Stimulated activated naive CD4-positive, alpha-beta T cell treated with Interleukin-2 at 50 U/mL for 16 hours (primary cell): ENCODE measurements around the gene AATK.

Experiments used
- DNase-seq: peaks from one replicate; lab custom pipeline; 2025; lab: John Stamatoyannopoulos, UW

AATK gene

DNA sequence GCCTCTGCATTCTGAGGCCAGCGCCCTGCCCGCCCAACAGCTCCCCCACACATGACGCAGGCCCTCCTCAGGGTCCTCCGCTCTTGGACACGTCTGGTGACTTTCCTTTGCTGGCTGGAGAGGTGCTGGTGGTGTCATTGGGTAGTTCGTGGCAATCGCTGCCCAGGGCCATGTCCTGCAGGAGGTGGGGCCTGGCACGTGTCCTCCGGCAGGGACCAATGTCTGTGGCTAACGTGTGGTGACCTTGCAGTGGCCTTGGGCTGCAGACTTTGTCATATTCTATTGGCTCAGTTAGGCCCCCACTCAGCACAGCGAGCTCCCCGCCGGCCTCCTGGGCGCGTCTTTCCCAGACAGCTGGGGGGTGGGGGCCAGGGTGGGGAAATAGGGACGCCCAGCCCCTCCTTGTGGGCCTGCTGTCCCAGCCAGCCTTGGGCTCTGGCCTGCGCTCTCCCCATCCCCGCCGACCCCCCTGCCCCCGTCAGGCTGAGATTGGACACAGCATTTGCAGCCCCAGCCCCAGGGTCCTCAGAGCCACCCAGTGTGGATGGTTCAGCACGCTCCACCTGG, 52.8 kb downstream of the AATK start:
- no peak for DNase-seq

DNA sequence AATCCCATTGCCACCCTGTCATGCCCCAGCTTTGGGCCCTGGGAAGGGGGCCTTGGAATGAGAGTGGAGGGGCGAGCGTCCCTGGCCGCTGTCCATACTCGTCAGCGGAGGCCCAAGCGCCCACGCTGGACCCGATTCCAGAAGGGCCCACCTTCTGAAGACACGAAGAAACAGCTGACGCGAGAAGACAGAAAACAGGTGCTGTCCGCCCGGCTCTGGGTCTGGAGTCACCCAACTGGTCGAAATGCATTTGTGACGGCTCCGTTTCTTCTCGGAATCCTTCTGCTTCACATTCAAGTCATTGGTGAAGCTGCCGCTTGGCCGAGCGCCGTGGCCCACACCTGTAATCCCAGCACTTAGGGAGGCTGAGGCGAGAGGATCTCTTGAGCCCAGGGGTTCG, 53.6 kb downstream of the AATK start:
- no peak for DNase-seq

DNA sequence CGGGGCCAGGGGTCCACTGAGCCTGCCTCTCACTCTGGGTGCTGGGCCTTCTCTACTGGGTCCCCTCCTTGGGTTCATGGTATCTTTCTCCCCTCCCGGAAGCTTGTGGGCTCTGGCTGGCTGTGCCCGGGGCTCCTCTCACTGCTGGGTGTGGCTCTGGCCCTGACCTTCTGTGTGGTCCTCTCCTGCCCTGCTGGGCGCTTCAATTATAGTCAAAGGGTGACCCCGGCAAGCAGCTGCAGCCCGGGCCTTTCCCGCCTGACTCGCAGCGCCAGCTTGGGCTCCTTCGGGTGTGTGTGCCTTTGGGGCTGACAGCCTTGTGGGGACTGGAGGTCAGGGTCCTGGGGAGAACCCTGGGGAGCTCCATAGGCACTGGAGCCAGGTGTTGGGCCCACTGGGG, 55.0 kb downstream of the AATK start:
- no peak for DNase-seq

DNA sequence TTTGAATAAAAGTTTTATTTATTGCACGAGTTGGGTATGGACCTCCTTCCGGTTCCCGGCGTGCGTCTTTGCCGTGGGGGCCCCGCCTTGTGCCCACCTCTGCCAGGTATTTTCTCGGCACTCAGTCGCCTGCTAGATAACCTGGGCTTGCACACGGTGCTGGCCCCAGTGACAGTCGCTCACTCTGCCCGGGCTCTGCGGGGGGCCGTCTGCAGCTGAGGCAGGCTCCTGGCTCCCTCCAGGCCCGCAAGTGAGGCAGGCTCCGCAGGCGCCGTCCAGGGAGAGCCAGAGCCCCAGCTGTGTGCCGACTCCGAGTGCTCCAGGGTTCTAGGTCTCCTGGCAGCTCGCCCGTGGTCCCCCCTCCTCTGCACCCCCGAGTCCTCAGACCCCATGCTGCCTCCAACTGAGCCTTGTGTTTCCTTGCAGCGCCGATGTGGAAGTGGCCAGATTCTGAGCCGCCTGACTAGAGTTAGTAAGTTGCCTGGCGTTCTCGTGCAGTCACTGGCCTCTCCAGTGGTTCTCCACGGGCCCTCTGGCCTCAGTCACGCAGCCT, 55.5 kb downstream of the AATK start:
- no peak for DNase-seq

DNA sequence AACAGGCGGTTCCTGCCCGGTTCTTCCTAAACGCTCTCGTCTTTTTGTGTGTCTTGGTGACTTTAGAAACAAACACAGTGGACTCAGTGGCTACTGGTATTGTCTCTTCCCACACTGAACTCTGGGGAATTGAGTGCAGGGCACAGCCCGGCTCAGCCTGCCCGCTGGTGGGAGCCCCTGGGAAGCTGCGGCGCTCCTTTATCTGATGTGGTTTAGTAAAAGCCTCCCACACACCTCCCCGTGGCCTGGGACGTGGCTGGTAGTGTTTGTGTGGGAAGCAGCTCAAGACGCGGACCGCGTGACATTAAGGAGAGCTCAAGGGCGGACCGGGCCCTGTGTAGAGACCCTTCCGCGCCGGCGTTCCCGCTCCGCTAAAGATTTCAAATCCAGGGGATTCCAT, 56.1 kb downstream of the AATK start:
- DNase-seq: no peak

DNA sequence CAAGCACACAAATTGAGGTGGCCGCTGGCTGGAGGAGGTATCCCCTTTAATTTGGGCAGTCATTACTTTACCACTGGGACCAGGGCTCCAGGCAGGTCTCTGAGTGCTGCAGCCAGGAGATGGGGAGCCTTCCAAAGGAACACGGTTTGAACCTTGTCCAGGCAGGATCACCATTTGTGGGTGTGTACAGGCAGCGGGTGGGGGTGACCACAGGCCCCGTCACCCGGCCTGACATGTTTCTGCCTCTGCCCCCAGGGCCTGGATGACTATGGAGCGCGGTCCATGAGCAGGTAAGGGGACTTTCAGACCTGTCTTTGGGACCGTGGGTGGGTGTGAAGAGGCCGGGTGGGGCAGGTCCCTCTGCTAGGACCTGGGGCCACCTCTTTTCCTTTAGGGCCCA, 57.8 kb downstream of the AATK start:
- no peak for DNase-seq

DNA sequence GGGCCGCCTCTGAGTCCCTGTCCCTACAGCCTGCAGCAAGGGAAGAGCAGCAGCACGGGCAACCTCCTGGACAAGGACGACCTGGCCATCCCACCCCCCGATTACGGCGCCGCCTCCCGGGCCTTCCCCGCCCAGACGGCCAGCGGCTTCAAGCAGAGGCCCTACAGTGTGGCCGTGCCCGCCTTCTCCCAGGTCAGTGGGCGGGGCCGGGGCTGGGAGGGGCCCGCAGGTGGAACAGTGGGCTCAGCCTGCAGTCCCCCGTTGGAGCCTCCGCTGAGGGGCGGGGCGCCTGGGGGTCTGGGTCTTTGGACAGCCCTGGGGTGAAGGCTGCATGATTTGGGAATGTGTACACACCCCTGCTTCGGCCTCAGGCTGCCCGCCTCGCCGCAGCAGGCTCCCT, 59.3 kb downstream of the AATK start:
- no peak for DNase-seq

DNA sequence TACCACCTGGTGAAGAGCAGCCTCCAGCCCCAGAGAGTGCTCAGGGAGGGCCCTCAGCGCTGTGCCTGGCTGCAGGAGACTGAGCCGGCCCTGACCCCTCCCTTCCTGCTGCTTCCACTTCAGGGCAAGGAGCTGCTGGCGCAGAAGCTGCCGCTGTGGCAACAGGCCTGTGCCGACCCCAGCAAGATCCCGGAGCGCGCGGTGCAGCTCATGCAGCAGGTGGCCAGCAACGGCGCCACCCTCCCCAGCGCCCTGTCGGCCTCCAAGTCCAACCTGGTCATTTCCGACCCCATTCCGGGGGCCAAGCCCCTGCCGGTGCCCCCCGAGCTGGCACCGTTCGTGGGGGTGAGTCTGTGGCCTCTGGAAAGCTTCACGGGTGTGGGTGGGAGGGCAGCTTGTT, 62.6 kb downstream of the AATK start:
- no peak for DNase-seq

DNA sequence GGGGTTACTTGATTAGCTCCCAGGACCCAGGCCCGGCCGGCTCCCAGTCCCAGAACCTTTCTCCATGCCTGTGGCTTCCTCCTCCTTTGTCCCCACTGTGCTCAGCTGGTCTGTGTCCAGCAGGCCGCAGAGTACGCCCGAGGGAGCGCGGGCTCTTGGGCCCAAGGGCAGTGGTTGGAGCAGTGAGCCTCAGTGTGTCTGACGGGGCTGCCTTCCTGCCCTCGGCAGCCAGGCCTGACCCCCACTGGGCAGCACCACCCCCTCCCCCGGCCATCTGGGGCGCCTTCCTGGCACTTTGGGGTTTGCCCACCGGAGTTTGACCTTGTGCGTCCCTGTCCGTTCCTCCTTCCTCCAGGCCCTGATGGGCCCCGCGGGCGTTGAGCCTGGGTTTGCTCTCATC, 63.2 kb downstream of the AATK start:
- no peak for DNase-seq

DNA sequence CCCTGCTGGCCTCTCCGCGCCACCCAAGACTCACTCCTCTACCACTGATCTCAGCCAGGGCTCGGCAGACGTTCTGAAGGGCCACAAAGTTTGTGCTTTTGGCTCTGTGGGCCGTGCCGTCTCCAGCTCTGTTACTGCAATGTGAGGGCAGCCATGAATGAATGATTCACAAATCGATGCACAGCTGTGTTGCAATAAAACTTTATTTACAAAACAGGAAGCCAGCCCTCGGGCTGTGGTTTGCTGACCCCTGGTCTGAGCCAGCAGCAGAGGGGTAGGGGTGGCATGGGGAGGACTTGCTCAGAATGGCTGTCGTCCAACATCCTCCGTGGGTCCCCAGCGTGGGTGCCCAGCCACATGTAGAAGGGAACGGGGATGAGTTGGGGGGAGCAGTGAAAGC, 63.7 kb downstream of the AATK start:
- no peak for DNase-seq

DNA sequence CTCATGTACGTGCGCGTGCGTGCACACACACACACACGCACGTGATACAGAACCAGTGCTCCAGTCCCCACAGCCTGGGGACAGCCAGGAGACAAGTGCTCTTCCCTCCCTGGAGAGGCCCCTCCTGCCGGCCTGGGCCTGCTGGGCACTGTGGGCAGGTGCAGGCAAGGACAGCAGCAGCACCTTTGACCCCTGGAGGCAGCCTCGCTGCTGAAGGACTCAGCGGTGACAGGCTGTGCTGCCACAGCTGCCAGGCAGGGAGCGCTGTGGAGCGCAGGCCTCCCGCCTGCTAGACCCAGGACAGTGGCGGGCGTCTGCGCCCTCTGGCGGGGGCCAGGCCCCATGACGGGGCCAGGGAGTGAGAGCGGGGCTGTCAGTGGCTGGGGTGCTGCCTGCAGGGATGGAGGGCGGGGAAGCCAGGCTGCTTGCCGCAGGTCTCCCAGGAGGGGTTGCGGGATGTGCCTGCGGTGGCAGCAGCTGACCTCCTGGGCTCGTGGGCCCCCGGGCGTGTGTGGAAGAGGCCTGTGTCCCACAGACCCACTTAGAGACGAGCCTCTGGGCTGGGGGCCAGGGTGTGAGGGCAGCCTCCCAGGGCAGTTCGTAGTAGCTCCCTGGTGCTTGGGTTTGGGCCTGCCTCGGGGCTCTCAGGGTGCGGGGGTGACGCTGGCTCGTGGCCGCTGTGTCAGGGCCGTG, 64.3 kb downstream of the AATK start:
- DNase-seq: peak; percentile 81

DNA sequence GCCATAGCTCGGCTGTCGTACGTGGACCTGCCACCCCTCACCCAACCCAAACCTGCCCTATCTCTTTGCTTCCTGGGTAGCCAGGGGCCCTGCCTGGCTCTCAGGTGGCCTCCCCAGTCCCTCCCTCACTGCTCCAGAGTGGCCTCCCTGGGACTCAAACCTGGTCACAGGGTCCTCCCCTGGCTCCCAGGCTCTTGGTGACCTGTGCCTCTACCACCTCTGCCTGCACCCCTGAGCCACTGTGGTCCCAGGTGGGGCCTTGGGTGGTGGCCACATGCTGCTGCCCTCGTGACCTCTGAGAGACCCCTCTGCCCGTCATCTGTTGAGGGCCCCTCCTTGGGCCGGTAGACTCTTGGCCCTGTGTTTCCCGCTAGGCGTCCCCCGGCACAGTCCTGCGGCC, 65.4 kb downstream of the AATK start:
- no peak for DNase-seq

DNA sequence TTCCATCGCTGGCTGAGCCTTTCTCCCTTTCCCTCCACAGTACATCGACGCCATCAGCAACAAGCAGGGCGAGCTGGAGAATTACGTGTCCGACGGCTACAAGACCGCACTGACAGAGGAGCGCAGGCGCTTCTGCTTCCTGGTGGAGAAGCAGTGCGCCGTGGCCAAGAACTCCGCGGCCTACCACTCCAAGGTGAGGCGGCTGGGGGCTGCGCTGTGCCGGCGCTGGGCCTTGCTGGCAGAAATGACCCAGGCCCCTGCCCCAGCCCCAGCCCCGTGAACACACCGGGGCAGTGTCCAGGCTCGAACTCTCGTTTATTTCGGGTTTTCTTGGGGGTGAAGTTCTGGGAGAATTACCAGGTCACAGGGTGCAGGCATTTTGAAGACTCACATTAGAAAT, 66.1 kb downstream of the AATK start:
- no peak for DNase-seq

DNA sequence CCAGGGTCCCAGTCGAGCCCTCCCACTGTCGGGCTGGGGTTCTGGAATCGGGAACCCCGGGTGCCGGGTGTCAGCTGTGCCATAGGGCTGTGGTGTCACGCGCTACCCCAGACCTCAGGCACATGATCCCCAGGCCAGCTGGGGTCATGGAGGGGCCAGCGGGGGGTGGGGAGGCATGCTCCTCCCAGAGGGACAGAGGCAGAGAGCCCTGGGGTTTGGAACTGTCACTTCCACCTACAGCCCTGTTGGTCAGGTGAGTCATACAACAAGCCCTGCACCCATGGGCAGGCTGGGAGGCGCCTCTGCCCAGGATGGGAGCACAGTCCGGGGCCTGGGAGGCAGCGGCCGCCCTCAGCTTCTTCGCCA, 68.1 kb downstream of the AATK start:
- DNase-seq: peak; percentile 24

DNA sequence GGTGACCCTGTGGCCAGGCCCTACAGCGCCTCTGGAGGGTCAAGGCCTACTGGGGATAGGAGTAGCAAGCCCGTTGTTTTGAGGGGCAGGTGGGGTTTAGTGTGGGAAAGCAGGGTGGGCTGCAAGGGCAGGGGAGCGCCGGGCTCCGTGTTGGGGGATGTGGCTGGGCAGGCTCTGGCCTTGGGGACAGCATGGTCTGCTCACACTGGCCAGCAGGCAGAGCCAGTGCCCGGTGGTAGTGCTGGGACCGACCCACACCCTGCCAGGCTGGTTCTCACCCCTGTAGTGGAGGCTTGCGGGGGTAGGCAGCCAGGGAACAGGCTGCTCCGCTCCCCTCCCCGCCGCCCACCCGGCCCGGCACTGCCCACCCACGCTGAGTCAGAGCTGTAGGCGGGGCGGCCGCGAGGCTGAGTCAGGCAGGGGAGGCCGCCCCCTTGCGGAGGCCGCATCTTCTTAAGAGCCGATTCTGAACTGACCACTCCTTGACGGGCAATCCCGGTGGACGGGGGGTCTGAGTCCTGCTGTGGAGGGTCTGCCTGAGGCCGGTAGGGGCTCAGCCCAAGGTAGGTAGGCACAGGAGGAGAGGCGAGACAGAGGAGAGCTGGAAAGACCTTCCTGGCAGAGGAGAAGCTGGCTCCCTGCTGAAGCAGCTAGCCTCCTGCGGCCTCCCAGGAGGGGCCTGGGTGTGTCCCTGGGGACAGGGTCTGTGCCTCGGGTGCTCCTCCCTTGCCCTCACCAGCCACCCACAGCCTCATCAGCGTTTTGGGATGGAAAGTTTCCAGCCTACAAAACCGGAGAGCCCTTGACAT, 68.7 kb downstream of the AATK start:
- DNase-seq: peak; percentile 68

DNA sequence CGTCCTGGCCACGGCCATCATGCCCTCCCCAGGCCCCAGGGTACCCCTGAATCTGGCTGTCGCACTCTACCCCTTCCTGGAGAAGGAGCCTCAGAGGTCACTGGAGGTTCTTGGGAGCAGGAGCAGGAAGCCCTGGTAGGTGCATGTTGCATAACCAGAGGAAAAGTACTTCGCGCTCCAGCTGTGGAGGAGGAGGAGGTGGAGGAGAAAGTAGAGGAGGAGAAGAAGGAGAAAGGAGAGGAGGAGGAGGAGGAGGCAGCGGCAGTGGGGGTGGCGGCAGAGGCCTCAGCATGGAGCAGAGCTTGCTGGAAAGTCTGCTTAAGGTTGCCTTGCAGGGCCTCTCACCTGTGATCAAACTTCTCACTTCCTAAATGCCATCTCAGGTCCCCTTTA, 69.3 kb downstream of the AATK start:
- no peak for DNase-seq

DNA sequence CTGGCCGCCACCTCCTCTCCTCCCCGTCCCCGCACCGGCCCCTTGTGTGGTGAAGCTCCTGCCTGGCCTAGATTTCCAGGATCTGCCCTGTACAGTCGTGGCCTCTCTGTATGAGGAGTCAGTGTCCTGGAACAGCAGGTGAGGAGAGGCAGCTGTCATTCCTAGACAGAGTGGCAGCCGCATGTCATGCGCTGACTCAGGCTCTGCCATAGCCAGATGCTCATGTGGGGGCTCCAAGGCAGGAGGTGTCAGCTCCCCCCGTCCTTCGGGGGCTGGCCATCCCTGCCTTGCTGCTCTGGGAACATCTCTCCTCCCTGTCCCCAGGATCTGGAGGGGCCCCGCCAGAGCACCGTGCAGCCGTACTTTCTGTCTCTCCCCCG, 70.6 kb downstream of the AATK start:
- peak; percentile 23 for DNase-seq

DNA sequence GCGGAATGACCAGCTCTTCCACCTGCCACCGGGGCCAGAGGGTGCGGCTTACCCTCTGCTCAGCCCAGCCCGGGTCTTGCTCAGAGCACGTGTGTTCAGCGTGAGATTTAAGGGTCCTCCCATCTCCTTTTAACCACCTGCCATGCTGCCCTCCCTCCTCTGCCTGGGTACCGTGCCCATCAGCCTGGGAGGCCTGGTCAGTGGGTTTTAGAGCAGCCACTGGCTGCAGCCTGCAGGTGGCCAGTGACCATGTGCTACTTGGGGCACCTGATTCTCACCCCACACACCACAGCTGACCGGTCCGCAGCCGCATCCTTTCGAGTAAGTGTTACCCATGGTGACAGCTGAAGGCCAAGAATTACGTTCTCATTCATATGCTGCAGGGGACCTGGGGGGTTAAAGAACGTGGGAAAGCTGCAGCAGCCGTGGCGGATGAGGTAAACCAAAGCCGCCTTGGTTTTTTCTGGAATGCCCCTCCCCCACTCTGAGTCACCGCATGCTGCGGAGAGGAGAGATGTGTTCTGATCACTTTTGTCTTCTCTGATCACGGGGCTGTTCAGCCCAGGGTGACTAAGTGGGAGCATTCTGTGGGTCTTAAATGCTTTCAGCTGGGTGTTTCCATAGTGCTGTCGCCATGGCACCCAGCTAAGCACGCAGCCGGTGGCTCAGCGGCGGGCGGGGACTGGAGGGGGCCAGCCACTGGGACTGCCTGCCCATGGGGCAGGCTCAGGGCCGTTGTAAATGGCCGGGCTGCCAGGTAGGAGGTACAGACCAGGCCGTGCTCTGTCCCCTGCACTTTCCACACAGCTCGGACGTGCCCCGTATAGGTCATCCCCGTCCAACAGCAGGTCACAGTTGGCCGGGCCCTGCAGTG, 71.3 kb downstream of the AATK start:
- peak; percentile 91 for DNase-seq

DNA sequence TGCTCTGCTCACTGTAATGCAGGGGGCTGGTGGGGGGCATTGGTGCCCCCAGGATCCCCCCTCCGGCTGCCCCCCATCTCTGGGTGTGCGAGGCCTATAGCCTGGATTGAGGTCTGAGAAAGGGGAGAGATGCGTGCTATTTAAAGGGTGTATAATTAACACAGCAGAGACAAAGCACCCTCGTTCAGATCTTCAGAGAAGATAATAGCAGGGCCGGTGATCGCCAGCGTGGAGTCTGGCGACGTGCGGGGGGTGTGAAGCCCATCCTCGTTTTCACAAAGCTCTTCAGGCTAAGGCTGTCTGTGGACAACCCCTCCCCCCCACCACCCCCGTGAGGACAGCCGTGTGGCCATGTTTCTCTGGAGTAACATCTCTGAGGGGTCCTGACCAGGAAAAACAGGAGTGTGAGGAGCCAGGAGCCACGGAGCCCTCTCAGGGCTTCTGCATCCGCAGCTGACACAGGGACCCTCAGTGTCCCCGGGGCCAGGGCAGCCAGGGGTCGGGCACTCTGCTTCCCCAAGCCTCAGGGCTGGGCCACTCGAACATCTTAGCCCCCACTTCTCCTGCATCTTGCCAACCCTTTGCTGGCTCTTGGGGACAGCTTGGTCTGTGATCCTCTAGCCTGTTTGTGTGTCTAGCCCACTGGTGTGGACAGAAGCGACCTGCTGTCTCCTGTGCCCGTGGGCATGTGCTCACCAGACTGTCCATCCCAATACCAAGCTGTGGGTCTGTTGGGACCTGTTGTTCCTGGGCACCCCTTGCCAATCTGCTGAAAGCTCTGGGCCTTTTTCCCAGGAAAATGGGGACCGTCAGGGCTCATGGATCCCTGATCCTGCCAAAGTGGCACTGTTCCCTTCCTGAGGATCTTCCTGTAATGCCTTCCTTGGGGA, 72.2 kb downstream of the AATK start:
- no peak for DNase-seq

DNA sequence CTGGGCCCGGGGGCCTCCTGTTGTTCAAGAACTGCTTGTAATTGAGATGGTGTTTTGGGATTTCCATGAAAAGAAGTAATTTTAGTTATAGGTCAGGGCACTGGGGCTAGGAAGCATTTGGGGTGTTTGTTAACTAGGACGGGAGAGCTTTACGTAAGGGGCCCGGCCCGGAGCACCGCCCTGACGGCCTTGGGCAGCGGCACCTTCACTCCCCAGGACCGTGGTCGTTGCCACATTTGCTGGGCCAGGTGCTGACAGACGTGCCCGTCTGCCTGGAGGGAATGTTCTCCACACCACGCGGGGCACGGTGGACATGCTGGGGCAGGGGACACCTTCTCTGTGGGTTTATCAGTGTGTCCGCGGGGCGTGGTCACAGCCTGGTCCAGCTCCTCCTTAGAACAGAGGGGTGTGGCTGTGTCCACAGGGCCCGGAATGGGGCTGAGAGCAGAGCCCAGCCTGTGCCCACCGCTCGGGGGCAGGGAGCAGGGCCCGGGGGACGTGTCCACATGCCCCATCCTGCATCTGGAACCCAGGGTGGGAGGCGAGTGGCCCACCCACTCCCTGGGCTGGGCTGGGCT, 73.4 kb downstream of the AATK start:
- DNase-seq: no peak
